Thyroid gland (tissue), 4 donors: ENCODE measurements around the gene ANKRD22. TPM values are rescaled to one million over a fixed set of nuclear protein-coding genes. Genes with fewer than 3 reads are reported as not detected.

Experiments used
- DNase-seq, 2 donors: peaks; one replicate each; pipeline ENCODE4 v3.0.0-alpha.2; 2019
- H3K27ac ChIP-seq, 3 donors: fragments of 200-600 bp; sonication (generic); 1 replicate in 2 of 3; 2 replicates in 1 of 3; pipeline ENCODE4 v1.5.1; 2016 to 2019; ENCODE audit warnings: mild to moderate bottlenecking in 1 of 3, moderate library complexity in 1 of 3
- H3K27me3 ChIP-seq: fragments of 200-600 bp; sonication (generic); one replicate; pipeline ENCODE4 v1.5.1; 2019
- H3K36me3 ChIP-seq, 2 donors: fragments of 200-600 bp; sonication (generic); one replicate each; pipeline ENCODE4 v1.5.1; 2016 to 2019
- H3K4me1 ChIP-seq, 2 donors: fragments of 200-600 bp; sonication (generic); one replicate each; pipeline ENCODE4 v1.5.1; 2017 to 2019
- H3K4me3 ChIP-seq, 3 donors: fragments of 200-600 bp; sonication (generic); replicated peaks in 1 of 3; 1 replicate in 2 of 3; 2 replicates in 1 of 3; pipeline ENCODE4 v1.5.1; 2016; ENCODE audit warnings: mild to moderate bottlenecking in 1 of 3
- H3K9me3 ChIP-seq: fragments of 200-600 bp; sonication (generic); one replicate; pipeline ENCODE4 v1.5.1; 2017
- POLR2A ChIP-seq, 2 donors: fragments of 450-650 bp; IDR thresholded peaks; one replicate each; pipeline ENCODE4 v1.6.1; 2017; ENCODE audit warnings: antibody characterized with exemption in 2 of 2, mild to moderate bottlenecking in 2 of 2, moderate library complexity in 1 of 2
- WGBS, 2 donors: methylation state at CpG; one replicate each; pipeline ENCODE4 v1.1.5; 2017; 5-methylcytosine and 5-hydroxymethylcytosine counted together
- intact Hi-C: fragments of 100-400 bp; cut with DNase I; formaldehyde crosslinking; loops from one replicate; pipeline ENCODE4 v1.15.1; 2023
- total RNA-seq, 4 donors: library from RNA; depleted of rRNA; stranded (reverse); fragments of >200 nt; gene quantifications; one replicate each; pipeline ENCODE4 v1.2.3, GENCODE V29; 2016
- TF ChIP-seq, protein P1 (sequence below), 6 experiments: fragments of 200-600 bp in 3 of 6; fragments of 450-650 bp in 3 of 6; sonication (generic) in 3 of 6; IDR thresholded peaks; one replicate each; pipeline ENCODE4 v1.5.1; 2016 to 2019; ENCODE audit warnings: antibody characterized with exemption in 6 of 6, mild to moderate bottlenecking in 2 of 6, inconsistent platforms in 1 of 6, moderate library complexity in 1 of 6

Gene ANKRD22
- total RNA-seq, 4 donors from 2014 or later, result not detected

DNA sequence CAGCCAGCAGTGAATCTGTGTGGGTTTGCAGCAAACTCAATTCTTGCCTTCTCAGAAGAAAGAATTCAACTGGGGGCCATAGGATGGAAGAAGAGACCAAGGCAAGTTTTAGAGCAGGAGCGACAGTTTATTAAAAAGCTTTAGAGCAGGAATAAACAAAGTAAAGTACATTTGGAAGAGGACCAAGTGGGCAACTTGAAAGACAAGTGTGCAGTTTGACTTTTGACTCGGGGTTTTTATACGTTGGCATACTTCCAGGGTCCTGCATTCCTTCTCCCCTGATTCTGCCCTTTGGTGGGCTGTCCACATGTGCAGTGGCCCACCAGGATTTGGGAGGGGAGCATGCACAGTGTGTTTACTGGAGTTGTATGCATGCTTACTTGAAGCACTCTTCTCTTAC, 3.0 kb upstream of the ANKRD22 start:
- no peak for TF ChIP-seq POLR2A (IDR thresholded peaks at IDR 0.05)
- TF ChIP-seq, protein P1, sequence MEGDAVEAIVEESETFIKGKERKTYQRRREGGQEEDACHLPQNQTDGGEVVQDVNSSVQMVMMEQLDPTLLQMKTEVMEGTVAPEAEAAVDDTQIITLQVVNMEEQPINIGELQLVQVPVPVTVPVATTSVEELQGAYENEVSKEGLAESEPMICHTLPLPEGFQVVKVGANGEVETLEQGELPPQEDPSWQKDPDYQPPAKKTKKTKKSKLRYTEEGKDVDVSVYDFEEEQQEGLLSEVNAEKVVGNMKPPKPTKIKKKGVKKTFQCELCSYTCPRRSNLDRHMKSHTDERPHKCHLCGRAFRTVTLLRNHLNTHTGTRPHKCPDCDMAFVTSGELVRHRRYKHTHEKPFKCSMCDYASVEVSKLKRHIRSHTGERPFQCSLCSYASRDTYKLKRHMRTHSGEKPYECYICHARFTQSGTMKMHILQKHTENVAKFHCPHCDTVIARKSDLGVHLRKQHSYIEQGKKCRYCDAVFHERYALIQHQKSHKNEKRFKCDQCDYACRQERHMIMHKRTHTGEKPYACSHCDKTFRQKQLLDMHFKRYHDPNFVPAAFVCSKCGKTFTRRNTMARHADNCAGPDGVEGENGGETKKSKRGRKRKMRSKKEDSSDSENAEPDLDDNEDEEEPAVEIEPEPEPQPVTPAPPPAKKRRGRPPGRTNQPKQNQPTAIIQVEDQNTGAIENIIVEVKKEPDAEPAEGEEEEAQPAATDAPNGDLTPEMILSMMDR (IDR thresholded peaks at IDR 0.05), result no peak
- H3K27ac ChIP-seq, result no peak overlapping the region
- H3K4me1 ChIP-seq, result peaks cover 0 to 5% of the 10 kb centered on the region in 2 donors
- no peaks in the 10 kb centered on the region for H3K36me3 ChIP-seq
- WGBS, 2 donors, result 13 to 35% methylated on average over 3 of the region's 3 CpGs
- intact Hi-C loops, result no loop called here
- no peak for DNase-seq
- no peaks in the 10 kb centered on the region for H3K9me3 ChIP-seq
- no peaks in the 10 kb centered on the region for H3K27me3 ChIP-seq
- no peak overlapping the region for H3K4me3 ChIP-seq

DNA sequence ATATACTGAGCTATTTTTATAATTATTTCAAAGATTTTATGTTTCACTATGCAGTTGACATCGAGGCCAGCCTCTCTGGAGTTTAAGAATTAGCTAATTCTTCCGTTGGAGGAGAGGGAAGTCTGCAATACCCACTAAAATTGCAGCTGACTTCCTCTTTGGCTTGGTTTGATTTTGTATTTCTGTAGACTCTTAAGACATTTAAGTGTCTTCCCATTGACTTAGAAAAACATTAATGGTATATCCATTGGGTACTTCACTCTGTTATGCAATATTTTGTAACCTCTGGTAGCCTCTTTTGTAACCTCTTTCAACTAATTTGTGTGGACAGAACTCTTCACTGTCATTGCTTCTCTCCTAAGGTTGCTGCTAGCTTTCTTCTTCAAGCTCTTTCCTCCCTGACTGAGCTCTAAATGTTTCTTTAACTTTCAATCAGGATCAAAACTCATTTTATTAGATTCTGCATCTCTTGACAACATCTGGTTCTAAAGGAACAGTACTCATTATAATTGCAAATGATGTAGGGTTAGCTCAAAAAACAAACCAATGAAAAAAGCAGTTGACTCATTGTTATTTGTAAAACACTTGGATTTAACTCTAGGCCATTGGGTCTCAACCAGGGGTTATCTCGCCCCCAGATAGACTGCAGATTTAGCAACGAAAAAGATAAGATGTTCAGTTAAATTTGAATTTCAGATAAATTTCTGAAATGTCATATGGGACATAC, 1.7 kb upstream of the ANKRD22 start:
- intact Hi-C loops, result no loop called here
- no peaks in the 10 kb centered on the region for H3K9me3 ChIP-seq
- no peak overlapping the region for H3K4me3 ChIP-seq
- H3K4me1 ChIP-seq, result peaks cover 0 to 5% of the 10 kb centered on the region in 2 donors
- H3K36me3 ChIP-seq, result no peaks in the 10 kb centered on the region
- WGBS, 2 donors, result 67 to 77% methylated on average over 4 of the region's 4 CpGs
- no peaks in the 10 kb centered on the region for H3K27me3 ChIP-seq
- TF ChIP-seq, protein P1 (IDR thresholded peaks at IDR 0.05), result no peak
- TF ChIP-seq POLR2A (IDR thresholded peaks at IDR 0.05), result no peak
- DNase-seq, result no peak
- no peak overlapping the region for H3K27ac ChIP-seq

DNA sequence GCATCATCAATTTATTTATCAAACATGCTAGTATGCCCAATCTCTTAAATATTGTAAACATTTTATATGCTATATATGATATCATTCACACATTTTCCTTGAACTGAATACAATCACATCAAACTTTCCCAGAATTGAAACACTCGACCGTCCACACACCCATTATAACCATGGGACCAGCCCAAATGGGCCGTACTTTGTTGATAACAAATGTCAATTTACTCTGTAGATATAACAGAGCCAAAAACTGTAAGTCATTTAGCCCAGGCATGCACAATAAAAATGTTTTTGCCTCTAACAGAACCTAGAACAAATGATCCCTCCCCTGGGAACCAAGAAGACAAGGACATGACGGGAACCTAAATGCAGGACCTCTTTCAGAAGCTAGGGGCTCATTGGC, 683 bp upstream of the ANKRD22 start:
- Histone ChIP-seq H3K4me3 (no peak overlapping the region), H3K9me3 (no peaks in the 10 kb centered on the region), H3K4me1 (peaks cover 0 to 5% of the 10 kb centered on the region in 2 donors), H3K27me3 (no peaks in the 10 kb centered on the region), H3K27ac (no peak overlapping the region), H3K36me3 (no peaks in the 10 kb centered on the region)
- 95% methylated on average over 4 of the region's 4 CpGs for WGBS, 2 donors
- intact Hi-C loops, result no loop called here
- no peak for DNase-seq
- TF ChIP-seq POLR2A (IDR thresholded peaks at IDR 0.05), result no peak
- TF ChIP-seq, protein P1 (IDR thresholded peaks at IDR 0.05), result no peak

DNA sequence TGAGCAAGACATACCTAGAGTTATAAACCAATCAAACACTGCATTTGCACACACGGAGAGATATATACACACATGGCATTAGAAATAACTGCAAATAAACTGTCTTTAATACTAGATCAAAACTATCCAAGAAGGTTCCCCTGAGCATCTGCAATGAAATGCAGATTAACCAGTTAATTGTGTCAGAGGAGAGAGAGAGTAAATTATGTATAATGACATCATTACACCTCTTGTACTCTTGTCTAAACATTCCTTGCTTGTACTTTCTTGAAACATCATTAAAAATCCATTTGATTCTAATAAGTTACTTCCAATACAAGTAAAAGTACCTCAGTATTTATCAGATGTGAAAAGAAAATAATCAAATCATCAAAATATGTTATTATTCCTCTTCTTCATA, 932 bp downstream of the ANKRD22 start:
- TF ChIP-seq POLR2A (IDR thresholded peaks at IDR 0.05), result no peak
- TF ChIP-seq, protein P1 (IDR thresholded peaks at IDR 0.05), result no peak
- intact Hi-C loops, result no loop called here

DNA sequence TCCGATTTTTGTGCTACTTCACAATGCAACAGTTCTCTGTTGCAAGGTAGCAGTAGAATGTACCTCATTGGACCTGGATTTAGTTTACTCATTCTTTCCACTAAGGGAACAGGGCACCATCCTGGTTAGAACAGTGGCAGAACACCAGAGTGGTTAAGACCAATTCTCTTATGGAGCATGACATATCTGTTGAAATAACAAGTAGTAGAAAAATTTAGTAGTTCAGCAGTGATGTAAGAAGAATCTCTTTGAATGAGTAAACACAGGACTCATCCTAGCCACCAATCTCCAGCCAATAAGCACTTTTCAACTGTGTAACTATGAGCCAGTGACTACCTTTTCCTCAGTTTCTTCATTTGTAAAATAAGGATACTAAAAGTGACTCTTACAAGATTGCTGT, 2.4 kb downstream of the ANKRD22 start:
- Histone ChIP-seq H3K27ac (no peak overlapping the region), H3K4me1 (no peaks in the 10 kb centered on the region), H3K36me3 (no peaks in the 10 kb centered on the region), H3K9me3 (no peaks in the 10 kb centered on the region), H3K27me3 (no peaks in the 10 kb centered on the region), H3K4me3 (no peak overlapping the region)
- 92 to 97% methylated on average over 1 of the region's 1 CpG for WGBS, 2 donors
- DNase-seq, result no peak
- no peak for TF ChIP-seq POLR2A (IDR thresholded peaks at IDR 0.05)
- TF ChIP-seq, protein P1 (IDR thresholded peaks at IDR 0.05), result no peak
- intact Hi-C loops, result no loop called here

More for the DNA sequence above, 932 bp downstream of the ANKRD22 start:
- Histone ChIP-seq H3K27ac (no peak overlapping the region), H3K4me1 (peaks cover 0 to 5% of the 10 kb centered on the region in 2 donors), H3K36me3 (no peaks in the 10 kb centered on the region), H3K27me3 (no peaks in the 10 kb centered on the region), H3K4me3 (no peak overlapping the region), H3K9me3 (no peaks in the 10 kb centered on the region)
- 85% methylated on average over 1 of the region's 1 CpG for WGBS, 2 donors
- DNase-seq, result no peak
